HS-5 (cell line): ENCODE results near the gene TICAM2.

Experiments
- DNase-seq: peaks from one replicate; pipeline ENCODE4 v3.0.0-alpha.2; 2012; ENCODE audit warnings: low read depth

TICAM2 gene

DNA sequence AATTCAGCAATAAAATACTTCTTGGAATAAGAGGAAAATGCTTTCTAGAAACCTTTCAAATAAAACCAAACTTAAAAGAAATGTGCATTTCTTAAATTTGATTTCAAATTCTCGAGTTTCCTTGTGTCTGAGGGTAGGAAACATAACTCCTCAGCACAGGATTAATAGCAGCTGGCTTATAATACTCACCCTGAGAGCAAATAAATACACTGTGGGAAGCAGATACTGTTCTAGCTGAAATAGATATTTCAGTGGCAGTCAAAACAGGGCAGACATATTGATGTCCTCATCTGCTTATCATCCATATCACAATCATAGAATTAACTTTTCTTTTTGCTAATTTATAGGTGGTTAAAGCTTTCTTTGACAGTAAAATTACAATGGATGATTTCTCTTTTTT, 33.6 kb downstream of the TICAM2 start:
- DNase-seq = no peak

DNA sequence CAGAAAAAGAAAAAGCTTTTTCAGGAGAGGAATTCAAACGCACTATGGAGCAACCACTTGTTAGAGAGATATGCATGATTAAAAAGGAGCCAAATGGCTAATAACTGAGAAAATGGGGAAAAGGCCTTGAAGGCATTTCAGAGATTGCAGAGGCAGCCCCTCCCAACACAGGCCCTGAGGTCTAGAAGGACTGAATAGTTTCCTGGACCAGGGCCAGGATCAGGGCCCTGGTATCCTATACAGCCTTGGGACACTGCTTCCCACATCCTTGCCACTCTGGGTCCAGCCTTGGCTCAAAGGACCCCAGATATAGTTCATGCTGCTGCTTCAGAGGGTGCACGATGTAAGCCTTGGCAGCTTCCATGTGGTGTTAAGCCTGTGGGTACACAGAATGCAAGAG, 37.0 kb downstream of the TICAM2 start:
- no peak for DNase-seq

DNA sequence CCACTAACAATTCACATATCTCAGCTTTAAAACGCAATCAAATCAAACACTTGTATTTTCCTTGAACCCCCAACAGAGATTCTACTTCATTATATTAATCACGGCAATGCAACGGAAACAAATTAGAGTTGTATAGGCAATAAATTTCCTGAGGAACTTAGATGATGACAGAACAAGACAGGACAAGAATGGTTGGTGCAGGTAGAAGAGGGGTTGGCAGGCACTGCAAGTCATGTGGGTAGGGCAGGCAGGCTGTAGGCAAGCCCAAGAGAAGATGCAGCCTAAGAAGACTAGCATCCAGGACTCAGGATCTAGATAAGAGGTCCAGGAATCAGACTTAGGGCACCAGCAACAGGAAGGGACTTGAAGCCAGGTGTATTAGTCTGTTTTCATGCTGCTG, 41.1 kb downstream of the TICAM2 start:
- DNase-seq = no peak

DNA sequence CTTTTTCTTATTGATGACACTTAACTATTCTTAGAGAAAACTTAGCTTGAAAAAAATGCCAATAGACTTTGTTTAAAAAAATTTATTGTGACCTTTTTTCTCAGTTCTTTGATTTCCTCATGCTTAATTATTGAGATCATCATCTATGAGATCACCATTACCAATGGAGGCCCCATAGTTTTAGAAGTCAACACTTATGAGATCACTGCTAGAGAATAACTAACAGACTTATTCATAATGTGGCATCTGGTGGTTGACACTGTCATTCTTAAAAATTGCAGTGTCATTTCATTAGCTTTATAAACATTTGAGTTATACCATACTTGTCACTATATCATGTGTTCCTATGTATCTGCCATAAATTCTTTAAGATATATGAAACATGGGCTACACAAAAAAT, 42.8 kb downstream of the TICAM2 start:
- peak; percentile 77 for DNase-seq

DNA sequence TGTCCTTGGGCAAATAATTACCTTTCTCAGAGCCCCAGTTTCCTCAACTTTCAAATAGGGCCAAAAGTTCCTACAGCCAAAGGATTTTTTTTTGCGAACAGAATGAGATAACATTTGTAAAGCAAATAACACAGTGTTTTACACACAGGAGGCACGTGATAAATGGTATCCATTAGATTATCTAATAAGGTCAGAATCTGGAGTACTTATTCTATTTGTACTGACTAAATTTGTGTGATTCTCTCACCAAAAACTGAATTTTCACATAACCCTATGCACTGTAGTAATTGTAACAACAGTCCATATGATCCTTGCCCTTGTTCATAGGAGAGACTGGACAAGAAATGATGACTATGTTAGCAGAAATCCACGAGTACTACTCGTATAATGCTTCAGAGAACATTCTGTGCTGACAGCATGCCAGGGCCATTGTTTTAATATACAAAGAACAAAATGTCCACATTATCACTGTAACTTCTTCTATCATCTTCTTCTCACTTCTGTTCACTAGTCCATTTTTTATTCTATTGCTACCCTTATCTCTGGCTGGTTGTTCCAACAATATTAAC, 43.8 kb downstream of the TICAM2 start:
- DNase-seq = no peak

DNA sequence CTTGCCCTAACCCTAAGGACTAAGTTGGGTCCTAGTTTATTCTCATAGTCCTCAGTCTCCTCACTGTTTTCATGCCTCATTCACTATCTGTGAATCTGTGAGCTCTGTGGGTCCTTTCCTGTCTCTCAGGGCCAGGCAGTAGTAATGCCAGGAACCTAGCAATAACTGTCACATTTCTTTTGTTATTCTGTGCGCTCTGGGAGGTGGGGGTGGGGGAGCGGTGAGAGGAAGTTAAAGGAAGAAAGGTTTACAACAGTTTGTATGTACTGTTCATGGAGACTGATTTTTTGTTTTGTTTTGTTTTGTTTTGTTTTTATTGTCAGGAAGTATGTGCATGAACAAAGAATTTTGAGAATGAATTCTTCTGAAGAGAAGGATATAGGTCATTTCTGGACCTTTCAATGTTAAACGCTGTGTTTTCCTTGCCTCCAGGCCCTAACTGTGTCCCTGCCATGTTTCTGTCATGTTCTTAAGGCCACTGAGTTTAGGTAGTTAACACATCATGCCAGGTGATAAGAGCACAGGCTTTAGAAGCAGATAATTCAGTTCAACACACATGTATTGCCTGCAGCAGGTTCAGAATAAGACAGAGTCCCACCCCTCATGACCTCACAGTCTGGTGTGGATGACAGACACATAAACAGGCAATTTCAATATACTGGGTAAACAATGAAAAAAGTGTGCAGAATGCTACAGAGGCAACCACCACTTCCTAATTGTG, 44.5 kb downstream of the TICAM2 start:
- DNase-seq = no peak

DNA sequence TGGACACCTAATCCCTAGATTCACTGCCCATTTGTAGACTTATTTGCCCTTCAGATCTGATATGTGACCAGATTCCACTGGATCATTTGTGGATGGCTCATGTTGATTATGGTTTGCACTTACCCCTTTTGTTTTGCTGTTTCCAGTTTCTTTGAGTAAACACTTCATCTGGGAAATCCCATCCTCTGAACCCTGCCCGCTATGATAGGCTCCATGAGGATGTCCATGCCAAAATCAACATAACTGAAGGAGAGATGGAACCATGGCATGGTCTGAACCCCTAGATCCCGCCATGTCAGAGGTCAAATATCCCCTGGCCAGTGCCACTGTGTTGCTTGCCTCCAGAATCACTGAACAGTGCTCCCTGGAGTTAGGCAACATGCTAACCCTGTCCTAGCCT, 46.0 kb downstream of the TICAM2 start:
- DNase-seq = no peak

DNA sequence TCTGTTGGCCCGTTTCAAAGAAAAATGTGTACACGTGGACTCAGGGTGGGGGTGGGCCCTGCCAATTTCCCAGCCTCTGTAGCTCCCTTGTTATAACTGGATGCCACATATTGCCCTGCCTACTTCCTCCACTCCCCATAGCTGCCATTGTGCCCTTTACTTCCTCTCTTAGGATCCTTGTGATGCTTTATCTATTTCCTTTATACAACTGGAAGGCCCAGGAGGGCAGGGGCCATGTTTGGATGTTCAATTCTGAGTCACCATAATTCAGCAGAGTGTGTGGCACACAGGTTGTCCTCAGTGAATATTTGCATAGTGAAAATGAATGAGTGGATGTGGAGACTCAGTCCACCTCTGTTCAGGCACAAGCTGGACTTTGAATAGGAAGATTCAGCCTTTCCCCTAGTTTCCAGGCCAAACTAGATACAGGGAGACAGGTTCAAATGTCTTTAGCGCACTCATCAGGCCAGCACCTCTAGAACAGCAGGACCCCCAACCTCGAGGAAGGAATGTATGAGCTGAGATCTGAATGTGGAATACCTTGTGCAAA, 47.1 kb downstream of the TICAM2 start:
- DNase-seq = no peak

DNA sequence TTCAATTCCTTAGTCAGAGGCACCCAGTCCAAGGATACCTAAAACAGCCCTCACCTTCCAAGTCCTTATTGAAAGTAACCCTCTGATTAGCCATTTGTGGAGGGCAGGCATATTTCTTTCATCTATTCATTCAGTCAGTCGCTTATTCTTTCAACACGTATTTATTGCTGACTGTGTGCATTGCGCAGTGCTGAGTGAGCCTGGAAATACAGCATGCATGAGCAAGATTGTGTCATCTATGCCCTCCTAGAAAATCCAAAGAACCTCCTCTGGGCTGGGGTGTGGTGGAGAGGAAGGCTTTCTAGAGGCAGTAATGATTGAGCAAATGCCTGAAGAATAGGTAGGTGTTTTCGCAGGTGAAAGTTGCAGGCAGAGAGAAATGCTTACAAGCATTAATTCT, 49.2 kb downstream of the TICAM2 start:
- DNase-seq = no peak

DNA sequence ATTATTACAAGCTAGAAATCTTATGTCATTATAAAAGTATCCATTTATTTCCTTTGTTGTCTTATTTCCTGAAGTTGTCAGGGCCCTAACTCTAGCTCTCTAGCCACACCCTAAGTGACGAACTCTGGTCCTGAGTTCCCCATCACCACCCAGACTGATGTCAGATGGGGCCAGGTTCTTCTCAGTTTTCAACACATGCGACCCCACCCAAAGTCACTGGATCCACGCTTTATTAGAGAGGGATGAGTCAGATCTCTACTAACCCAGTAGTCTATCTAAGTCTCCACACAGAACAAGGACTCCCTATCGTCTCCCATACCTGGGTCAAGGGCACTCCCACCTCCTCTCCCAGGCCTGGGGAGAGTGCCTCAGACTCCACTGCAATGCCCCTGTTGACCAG, 50.9 kb downstream of the TICAM2 start:
- no peak for DNase-seq

DNA sequence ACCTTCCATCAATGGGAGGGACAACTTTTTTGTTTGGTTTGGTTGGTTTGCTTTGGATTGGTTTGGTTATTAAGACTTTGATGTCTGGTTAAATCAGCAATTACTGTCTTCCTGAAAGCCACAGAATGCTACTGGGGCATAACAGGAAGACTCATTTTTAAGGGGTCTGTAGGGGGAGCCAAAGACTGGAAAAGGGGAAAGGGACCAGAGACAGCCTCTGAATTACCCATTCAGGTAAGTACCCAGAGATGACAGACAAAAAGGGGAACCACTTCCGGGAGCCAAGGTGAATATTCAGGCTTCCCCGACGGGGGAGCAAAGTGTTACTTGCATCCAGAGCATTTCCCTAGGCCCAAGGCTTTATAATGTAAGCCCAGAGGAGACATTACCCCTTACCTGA, 53.1 kb downstream of the TICAM2 start:
- DNase-seq = no peak

DNA sequence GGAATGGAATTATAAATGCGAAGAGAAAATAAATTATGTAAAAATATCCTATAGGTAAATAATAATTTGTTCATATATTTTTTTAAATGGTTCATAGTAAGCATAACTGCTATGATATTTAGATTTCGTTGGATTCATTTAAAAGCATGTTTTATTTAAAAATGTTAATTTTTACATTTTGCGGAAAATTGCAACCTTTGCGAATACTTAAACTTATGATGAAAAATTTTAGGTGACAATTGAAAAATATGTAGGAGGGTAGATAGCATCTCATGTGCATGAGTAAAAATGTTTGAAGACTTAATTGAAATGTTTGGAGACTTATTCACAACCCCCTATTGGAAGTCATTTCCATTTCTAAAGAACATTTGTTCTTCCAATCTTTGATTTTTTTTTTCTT, 53.6 kb downstream of the TICAM2 start:
- no peak for DNase-seq

DNA sequence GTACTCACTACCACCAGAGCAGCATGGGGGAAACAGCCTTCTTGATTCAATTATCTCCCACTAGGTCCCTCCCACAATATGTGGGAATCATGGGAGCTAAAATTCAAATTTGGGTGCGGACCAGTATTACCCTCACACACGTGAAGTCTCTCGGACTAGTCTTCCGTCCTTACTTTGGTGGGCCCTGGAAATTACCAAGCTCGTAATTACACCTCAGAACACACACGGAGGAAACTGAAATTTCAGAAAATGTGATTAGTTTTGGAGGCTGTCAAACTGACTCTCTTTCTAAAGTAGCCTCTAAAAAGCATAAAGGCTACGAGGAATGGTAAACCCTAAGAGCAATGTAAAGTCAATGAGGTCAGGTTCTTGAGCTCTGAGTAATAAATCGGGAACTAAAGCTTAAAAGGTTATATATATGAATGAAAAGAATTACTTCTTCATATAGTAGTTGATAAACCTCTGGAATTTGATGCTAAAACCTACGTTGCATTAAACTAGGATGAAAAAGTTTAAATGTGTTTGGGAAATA, 56.9 kb downstream of the TICAM2 start:
- no peak for DNase-seq

DNA sequence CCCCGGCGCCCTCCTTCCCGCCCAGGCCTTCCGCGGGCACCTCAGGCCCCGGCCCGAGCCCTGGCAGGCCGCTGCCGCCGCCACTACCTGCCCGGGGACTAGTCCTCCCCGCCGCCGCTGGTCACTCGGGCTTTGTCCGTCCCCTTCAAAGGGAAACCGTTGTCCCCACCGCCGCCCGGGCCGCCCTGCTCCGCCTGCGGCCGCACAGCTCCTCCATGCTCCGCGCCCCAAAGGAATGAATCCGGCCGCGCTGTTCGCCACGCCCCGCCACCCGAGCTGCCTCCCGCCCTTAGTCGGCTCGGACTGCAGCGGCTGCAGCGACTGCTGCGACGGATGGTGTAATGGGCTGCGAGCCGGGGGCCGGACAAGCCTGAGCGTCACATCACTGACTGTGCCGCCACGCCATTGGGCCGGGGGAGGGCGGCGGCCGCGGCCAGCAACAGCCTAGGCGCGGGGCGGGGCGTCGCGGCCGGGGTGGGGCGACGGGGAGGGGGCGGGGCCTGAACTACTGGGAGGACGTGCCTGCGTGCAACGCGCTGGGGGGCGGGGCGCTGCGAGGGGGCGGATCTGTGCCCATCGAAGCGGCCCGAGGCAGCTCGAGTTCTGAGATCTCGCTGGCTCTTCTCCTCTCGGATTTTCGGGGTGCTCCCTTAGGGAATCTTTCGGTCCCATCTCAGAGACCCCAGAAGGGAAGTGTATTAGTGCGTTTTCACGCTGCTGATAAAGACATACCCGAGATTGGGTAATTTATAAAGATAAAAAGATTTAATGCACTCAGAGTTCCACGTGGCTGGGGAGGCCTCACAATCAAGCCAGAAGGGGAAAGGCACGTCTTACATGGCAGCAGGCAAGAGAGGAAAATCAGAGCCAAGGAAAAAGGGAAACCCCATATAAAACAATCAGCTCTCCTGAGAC, 57.6 kb downstream of the TICAM2 start, which contains the start of gene FEM1C:
FEM1C (minus strand) TSS at position 340 of the 915 bp plus-strand sequence. CDS start 1,282 bp downstream, outside the sequence.
- DNase-seq = peak; percentile 76

DNA sequence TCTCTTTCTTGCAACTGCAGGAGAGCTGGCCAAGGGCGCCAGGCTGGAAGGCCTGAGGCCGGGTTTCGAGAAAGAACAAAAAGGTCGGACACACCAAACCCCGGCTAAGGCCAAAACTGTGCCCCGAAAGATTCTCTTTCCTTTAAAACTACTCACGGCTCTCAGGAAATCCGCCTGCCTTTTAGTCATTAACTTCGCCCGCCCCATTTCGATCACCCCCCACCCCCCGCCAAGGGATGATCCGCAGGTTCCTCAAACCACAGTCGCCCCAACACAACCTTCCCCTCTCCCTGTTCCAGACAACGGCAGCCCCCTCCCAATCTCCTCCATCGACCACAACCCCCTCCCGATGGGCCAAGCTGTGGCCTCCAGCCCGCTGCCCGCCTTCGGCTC, 58.2 kb downstream of the TICAM2 start:
- no peak for DNase-seq

DNA sequence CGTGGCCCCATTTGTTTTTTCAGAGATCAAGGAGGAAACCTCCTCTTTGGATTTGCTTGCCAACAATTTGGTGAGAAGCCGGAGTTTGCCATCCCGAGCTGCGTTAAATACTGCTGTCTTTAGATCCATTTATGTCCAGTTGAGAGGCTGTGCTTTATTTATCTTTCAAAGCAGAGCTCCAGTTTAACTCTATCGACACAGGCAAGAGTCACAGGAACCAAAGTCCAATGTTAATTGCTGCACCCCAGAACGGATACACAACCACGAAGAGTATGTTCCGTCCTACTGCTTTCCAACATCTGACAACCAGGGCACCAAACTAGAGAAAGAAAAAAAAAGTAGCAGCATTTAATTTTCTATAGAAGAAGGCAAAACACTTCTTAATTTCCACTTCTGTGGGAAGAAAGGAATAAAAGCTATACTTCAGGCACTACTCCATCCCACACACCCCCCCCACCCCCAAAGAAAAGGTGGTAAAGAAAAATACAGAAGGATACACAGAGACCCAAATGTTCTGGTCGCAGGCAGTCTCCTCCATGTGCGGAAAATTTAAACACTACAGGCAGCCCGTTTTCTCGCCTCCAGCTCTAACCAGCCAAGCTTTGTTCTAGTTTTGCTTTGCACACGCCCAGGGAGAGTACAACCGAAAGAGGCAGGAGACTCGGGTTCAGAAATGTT, 58.8 kb downstream of the TICAM2 start:
- no peak for DNase-seq

DNA sequence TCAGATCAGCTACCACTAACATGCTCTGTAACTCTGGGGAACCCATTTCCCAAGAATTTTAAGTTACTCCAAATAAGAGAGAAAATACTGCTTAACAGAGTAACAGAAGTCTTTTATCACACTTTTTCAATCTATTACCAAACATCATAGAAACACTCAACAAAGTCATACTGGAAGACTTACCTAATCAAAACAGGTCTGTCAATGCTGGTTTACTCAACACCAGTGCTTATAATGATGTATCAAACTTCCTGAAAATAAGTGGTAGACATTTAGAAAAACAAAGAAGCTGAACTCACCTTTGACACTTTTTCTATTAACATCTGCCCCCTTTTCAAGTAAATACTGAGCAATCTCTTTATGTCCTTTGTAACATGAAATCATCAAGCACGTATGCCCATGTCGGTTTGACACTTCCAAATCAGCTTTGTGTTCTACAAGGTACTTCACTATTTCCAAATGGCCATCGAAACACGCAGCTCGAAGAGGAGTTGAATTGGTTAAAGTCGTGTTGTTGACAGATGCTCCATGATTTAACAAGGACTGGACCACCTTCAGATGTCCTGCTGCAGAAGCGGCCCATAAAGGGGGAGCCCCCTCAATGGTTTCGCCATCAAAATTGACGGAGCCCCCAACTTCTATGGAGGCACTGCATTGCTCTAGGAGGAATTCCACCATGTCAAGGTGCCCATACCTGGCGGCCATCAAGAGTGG, 59.5 kb downstream of the TICAM2 start:
- no peak for DNase-seq

DNA sequence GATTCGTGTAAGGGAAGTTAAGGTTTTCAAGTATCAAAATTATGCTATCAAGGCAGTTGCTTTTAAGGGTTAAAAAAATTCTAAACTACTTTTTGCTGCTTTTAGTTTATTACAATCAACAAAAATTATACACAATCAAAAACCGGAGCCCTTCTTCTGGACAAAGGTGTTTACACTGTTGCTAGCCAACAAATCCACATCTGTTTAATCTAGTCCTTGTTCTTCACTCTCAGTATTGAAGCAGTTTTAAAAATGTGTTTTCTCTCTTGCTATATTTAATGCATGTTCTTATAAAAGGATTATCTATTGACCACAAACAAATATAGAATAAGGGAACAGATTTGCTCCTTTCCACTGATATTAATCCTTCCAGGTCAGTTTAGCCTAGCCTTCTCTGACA, 60.2 kb downstream of the TICAM2 start:
- DNase-seq = no peak

DNA sequence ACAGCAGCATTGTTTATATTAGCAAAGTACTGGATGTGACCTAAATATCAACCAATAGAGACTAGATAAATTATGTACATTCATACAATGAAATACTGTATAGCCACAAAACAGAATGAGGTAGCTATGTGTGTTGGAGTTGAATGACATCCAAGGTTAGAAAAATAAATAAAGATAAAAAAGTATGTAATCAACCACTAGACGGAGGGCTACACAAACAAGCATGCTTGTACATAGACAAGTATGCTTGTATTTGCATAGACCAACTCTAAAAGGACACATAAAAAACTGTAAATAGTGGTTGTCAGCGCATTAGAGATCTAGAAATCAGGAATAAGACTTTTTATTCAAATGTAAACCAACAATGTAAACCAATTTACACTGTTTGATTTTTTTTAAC, 60.7 kb downstream of the TICAM2 start:
- no peak for DNase-seq

DNA sequence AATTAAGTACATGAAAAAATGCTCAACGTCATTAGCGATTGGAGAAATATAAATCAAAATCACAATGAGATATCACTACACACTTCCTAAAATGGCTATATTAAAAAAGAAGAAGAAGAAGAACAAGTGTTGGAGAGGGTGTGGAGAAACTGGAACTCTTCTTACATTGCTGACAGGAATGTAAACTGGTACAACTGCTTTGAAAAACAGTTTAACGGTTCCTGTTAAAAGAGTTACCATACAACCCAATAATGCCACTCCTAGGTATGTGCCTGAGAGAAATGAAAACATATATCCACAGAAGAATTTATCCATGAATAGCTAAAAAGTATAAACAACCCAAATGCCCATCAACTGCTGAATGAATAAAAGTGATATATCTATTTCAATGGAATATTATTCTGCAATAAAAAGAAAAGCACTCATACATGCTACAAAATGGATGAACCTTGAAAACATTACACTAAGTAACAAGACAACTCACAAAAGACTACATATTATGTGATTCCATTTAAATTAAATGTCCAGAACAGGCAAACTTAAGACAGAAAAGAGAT, 66.7 kb downstream of the TICAM2 start:
- DNase-seq = no peak

DNA sequence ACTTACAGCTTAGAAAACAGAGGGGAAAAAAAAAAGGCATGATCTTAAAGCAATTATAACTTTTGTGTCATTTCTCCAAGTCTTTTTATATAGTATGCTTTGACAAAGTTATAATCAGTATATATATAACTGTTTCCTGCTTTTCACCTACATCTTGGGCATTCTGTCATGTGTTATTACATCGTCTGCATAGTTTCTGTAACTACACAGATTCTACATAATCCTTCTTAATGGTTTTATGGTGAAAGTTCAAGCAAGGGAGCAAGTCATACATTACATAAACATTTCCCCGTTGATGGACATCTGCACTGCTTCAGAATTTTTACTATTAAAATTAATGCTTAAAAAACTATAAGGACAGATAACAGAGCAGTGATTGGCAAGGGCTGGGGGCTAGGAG, 69.8 kb downstream of the TICAM2 start:
- no peak for DNase-seq
